ENCODE results near the gene PDE11A.

DNA sequence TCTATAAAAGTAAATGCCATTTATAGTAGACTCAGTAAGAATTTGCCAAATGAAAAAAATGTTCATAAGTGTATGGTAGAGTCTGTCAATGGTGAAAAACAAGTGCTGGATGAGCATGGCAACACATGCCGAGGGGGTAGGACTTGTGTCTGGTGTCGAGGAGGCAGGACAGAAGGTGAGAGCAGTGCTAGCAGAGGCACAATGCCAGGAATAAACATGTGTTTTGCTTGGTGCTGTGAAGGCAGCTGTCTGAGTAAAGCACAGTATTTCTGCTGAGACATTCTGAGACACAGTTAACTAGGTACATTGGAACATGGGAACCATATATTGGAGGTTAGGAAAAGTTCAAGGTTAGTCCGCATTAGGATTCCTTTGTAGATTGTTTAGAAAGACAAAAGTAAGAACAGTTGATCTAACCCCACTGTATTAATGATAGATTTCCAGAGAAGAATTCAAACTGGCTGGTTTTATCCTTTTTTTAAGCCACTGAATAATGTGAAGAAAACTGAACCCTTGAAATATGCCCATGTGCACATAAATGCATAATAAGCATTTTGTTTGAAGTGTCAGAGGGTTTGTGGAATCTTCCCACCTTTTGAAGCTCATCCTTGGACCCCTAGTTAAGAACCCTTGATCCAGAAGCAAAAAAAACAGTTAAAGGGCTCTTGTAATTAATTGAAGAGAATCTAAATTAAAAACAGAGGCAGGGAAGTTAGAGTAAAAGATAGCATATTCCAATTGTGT lies 46.8 kb upstream of the PDE11A start:
- no peak for TF ChIP-seq HDGF (IDR thresholded peaks at IDR 0.05; ENCODE audit: borderline replicate concordance)
- no peak for TF ChIP-seq BHLHE40 (IDR thresholded peaks at IDR 0.05; ENCODE audit: borderline replicate concordance)
- TF ChIP-seq ELF4 (IDR thresholded peaks at IDR 0.05), result no peak
- TF ChIP-seq FOXK2 (IDR thresholded peaks at IDR 0.05), result no peak
- TF ChIP-seq TARDBP (IDR thresholded peaks at IDR 0.05), result no peak
- TF ChIP-seq FOXM1 (IDR thresholded peaks at IDR 0.05; ENCODE audit: borderline replicate concordance), result no peak
- no peak for TF ChIP-seq LEF1 (IDR thresholded peaks at IDR 0.05; ENCODE audit: borderline replicate concordance)
- no peak for TF ChIP-seq SUZ12 (IDR thresholded peaks at IDR 0.05)
